Stimulated activated CD8-positive, alpha-beta memory T cell treated with anti-CD3 and anti-CD28 coated beads, Interleukin-12 subunit alpha, Interleukin-12 subunit beta, amount 100 ng/mL, for 24 hours (primary cell): Measurements from ENCODE around the gene PPT2.

Experiments
- DNase-seq: peaks from one replicate; pipeline ENCODE4 v3.0.0-alpha.2; 2020; ENCODE audit errors: extremely low read depth

PPT2 gene, protein sequence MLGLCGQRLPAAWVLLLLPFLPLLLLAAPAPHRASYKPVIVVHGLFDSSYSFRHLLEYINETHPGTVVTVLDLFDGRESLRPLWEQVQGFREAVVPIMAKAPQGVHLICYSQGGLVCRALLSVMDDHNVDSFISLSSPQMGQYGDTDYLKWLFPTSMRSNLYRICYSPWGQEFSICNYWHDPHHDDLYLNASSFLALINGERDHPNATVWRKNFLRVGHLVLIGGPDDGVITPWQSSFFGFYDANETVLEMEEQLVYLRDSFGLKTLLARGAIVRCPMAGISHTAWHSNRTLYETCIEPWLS

DNA sequence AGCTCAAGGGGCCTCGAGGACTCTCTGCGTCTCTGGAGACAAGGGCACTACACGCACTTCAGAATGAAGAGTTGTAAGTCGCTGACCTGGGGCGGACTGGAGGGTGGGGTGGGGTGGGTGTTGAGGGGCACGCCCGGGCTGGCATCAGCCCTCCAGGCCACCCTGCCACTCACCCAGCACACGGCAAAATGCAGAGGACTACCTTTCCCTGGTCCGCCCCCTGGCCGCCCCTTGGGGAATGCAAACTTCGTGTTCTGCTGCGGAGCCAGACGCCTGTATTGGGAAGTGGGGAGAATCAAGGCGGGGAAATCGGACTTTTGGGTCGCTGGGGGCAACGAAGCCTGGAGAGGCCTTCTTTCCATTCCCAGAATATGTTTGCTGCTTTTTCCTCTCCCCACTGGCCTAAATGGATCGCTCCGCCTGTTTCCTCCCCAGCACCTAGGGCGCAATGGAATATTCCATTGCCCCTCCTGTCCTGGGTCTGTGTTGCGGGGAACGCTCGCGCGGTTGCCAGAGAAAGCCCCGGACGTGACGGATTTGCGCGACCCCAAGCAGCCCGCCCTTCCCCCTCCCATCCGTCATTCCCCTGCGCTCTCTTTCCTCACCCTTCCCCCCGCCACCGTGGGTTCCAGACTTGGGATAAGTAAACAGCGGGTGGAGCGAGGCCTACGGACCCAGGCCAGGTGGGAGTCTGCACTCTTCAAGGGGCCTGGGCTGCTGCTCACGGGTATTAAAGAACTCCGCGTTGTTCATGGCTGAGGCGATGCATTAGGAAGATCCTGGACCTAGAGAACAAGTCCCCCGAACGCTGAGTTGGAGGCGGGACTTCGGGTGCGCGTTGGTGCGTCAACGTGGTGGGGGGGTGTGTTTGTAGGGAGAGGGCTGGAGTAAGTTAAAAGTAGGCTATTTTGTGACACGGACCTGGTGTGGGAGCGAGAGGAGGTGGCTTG lies at the start of gene PPT2:
Gene PPT2, plus strand, starts transcription at position 578 of the 950 bp plus-strand sequence. CDS start 454 bp downstream, outside the sequence.
- DNase-seq: peak; percentile 67

- DNase-seq: no peak
Observed at GRCh38 chr6:32105433-32105832, 48.5 kb upstream of the PPT2 start.

GRCh38 chr6:32107406-32107805 lies 46.5 kb upstream of the PPT2 start:
- no peak for DNase-seq

- no peak for DNase-seq
Observed at GRCh38 chr6:32108094-32108627, 45.8 kb upstream of the PPT2 start.

DNA sequence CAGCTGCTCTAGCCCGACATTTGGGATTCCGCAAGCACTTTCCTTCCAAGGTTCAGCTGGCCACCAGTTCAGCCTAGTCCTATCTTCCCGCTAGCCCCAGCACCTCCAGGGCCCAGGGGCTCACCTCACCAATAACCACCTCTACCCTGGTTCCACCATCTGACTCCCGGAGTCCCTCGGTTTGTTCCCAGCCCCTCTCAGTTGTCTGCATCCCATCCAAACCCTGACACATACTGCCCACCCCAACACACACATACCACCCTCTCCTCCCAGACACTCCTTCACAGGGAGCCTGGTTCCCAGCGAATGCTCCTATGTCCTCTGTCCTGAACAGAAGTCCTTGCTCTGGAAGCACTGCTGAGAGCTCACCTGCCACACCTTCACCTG lies 45.2 kb upstream of the PPT2 start:
- no peak for DNase-seq

- no peak for DNase-seq
Observed at GRCh38 chr6:32109114-32109764, 44.7 kb upstream of the PPT2 start, which contains the start of gene TNXB. TNXB (minus strand) TSS chr6:32109338; CDS start chr6:32098198, 11,140 bp downstream.

GRCh38 chr6:32109765-32110160 lies 44.2 kb upstream of the PPT2 start:
- DNase-seq: no peak

DNA sequence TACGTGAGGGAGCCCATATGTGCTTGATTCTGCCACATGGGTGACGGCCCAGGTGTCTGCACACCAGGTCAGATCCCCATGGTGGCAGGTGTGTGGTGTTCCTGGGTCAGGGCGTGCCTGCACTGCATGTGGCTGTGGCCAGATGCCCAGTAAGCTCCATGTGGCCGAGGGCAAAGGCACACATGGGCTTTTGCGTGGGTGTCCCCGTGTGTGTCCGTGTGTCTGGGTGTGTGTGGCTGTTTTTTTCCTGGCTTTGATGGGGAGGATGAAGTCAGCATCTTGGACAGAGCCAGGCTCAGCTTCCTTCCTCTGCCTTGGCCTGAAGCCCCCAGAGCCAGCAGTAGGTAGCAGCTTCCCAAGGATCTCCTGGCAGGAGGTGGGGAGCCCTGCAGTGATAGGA lies 43.3 kb upstream of the PPT2 start:
- no peak for DNase-seq

DNA sequence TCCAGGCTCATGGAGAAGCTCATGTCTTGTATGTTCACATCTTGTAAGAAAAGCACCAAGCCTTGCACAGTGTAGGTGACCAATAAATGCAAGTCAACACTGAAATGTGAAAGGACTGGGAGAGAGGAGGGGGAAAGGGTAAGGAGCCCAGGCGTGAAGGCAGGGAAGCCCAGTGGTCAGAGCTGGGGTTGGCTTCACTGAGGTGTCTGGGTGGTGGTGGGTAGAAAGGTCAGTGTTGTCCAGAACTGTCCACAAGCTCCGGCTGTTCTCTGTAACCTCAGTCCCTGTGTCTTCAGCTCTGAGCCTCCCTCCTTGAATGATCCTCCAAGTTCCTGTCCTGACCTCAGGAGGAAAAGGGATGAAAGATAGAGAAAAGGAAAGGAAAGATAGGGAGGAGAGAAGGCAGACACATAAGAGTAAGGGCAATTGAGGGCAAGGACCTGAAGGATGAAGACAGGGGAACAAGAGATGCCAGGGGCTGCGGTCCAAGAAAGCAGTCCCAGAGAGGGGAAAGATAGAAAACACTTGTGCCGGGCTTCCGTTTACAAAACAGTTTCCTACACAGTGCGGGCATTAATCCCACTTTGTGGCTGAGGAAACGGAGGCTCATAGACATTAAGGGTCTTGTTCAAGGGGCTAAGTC lies 42.4 kb upstream of the PPT2 start:
- no peak for DNase-seq

DNA sequence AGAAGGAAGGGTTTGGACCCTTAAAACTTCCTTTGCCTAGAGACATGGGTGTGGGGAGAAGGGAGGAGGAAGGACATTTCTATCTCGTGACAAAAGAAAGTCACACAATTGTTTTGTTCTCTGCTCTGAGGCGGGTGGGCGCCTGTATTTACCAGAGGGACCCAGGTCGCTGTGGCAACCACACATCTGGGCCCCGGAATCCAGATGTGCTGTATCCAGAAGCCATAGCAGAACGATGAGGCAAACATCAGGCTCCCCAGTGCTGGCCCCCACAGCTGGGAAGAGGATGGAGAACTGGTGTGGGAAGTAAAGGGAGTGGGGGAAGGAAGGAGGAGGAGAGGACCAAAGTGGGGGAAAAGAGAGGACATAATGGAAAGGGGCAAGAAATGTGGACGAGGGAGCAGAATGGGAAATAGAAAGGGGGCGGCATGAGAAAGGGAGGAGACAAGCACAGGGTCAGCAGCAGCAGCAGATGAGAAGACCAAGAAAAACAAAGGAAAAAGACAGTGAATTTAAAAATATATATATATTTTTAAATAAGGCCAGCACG lies 41.4 kb upstream of the PPT2 start:
- no peak for DNase-seq

DNA sequence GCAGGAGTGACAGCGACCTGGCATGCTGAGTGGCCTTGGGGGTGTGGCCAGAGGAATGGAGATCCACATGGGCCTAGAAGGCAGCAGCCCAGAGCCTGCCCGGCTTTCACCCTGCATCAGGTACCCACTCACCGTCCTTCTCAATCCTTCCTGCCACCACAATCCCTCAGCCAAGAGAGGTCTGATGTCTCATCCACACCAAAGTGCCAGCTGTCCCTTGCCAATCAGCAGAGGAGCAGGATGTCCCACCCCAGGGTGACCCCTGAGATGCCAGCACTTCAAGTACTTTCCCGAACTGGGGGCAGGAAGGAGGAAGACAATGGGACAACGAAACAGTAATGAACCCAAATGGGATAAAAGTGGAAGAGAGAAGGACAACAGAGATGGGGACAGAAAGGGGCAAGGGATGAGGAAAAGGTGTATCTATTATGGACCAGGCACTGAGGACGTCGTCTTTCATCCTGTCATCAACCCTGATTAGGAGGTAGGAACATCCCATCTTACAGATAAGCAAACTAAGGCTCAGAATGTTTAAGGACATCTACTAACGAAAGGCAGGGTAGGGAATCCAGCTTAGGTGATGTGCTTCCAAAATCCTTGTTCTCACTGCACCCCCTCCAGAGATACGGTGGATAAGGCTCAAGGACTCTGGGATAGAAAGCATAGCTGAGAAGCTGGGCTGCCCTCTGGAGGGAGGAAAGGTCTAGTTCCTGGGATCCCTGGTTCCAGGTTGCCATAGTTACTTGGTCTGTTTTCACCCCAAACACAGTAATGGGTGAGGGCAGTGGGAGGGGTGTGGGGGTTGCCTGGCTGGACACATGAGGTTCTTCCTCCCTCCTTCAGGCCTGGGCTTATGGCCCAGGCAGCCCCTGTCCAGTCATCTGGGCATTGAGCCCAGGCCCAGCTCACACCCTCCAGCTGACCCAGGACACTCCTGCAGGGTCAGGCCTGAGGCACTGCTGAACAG lies 40.3 kb upstream of the PPT2 start:
- DNase-seq: no peak

DNA sequence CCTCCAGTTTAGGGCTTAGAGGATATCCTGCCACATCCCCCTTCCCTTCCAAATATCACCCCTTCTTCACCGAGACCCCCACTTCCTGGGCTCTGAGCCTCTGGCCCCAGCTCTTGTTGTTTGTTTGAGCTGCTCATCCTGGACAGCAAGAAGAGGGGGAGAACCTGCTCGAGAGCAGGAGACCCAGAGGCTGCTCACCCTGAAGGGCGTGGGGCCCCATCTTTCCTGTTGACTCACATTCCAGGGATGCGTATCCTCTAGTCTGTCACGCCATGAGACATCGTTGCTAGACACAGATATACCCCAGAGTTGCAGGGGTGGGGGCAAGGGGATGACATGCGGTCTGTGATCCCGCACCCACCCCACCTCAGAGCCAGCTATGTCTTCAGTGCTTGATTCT lies 39.1 kb upstream of the PPT2 start:
- no peak for DNase-seq

GRCh38 chr6:32115623-32116022 lies 38.3 kb upstream of the PPT2 start:
- DNase-seq: no peak

DNA sequence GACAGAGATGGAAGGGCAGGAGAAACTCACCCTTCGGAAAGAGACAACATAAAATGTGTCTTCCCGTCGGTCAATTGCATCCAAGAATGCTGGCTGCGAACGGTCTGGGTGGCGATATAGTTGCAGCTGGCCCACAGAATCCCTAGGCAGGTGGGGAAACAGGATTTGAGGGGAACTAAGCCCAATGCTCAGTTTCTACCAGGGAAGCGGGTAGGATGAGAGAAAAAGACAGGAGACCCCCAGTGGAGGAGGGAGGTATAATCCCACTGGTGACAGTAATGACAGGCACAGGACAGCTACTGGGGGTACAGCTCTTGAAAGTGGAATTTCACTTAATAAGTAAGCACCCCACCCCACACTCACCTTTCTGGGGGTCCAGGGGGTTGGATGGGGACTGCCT lies 37.3 kb upstream of the PPT2 start:
- DNase-seq: no peak

DNA sequence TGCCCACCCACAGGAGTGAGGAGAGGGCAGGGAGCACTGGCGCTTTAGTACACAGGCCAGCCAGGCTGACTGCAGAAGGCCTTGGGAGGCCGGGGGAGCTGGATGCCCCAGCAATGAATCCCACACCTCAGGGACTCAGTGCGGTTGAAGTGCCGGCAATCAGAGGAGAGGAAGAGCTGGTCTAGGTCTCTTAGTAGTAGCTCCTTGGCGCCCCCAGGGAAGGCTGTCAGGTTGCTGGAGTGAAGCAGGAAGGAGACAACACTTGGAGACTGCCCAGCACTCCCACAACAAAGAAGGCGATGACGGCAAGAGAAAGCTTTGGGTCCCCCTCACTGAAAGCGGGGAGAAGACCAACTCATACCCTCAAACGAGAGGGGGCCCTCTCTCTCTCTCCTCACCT lies 36.5 kb upstream of the PPT2 start:
- no peak for DNase-seq

GRCh38 chr6:32118782-32119628 lies 34.9 kb upstream of the PPT2 start:
- DNase-seq: peak; percentile 22

- DNase-seq: no peak
Observed at GRCh38 chr6:32120573-32121059, 33.3 kb upstream of the PPT2 start.

GRCh38 chr6:32123681-32124080 lies 30.3 kb upstream of the PPT2 start:
- no peak for DNase-seq

DNA sequence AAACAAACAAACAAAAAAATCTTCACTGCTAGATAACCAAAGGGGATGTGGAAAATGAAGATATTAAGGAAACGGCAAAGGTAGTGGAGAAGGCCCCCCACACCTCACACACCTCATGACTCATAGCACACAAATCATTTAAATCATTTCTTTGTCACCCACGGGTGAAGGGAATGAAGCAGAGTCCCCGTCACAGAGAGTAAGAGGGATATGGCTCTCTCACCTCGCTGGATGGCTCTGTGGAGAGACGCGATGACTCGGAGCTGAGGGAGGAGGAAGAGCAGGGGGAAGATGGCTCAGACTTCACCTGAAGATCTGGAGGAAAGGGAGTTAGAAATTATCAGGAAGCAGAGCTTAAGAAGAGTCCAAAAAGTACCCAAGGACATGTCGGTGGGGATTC lies 27.1 kb upstream of the PPT2 start:
- no peak for DNase-seq
